HCT116 (cell line): ENCODE measurements around the gene ATXN1. TPM values are rescaled to one million over a fixed set of nuclear protein-coding genes. Genes with fewer than 3 reads are reported as not detected.
A peak's percentile ranks its signal among the peaks of the same experiment; 100 is the strongest.

Source experiments
- ATAC-seq: fragments of 200-7000 bp; cut with Tn5 transposase; 2 replicates; pipeline ENCODE4 v1.9.1; 2020; ENCODE audit warnings: mild to moderate bottlenecking, moderate library complexity
- BruUV-seq: library from RNA; stranded (reverse); fragments of 400-500 nt; replicated peaks from 2 replicates; lab custom pipeline; 2021; lab: Mats Ljungman, UMichigan
- CTCF ChIA-PET: fragments of 300-600 bp; sonication (Branson Sonifier 250); formaldehyde crosslinking; loops from one replicate; lab custom pipeline; 2021; ENCODE audit warnings: antibody characterized with exemption; lab: Charles Lee
- POLR2A ChIA-PET: fragments of 300-600, 350-600 bp; sonication (Branson Sonifier 250); formaldehyde crosslinking; loops from one replicate; lab custom pipeline; 2021; ENCODE audit warnings: antibody characterized with exemption; lab: Charles Lee
- RAD21 ChIA-PET, 2 experiments: fragments of 300-600 bp; sonication (Branson Sonifier 250); formaldehyde crosslinking; loops; one replicate each; lab custom pipeline; 2023; ENCODE audit warnings: low total read pairs in 2 of 2; ENCODE audit not compliant: uncharacterized antibody in 2 of 2, unreplicated experiment in 2 of 2, low non-redundant PET in 1 of 2; lab: Charles Lee
- DNase-seq: peaks from one replicate; pipeline ENCODE4 v3.0.0-alpha.2; 2010; ENCODE audit warnings: low read depth, low spot score
- H2AFZ ChIP-seq: fragments of 200-600 bp; shearing (Covaris generic), sonication (generic); 2 replicates; pipeline ENCODE4 v1.6.1; 2017; ENCODE audit warnings: low read depth, mixed run types, mixed read lengths, antibody characterized with exemption, low read length; ENCODE audit not compliant: poor library complexity, severe bottlenecking
- H3K27ac ChIP-seq: 2 replicates; pipeline ENCODE4 v1.5.1; 2012; ENCODE audit warnings: low read depth, low read length
- H3K27me3 ChIP-seq: fragments of 200-600 bp; sonication (generic); 2 replicates; pipeline ENCODE4 v1.6.1; 2016; ENCODE audit warnings: mixed run types, low read length, mixed read lengths; ENCODE audit not compliant: insufficient read depth
- H3K36me3 ChIP-seq, 2 experiments: fragments of 200-500 bp in 1 of 2; fragments of 200-600 bp in 1 of 2; sonication (Bioruptor generic) in 1 of 2; sonication (generic) in 1 of 2; 2 replicates each; pipeline versions ENCODE4 v1.5.1 to v1.6.1; 2014 to 2016; ENCODE audit warnings: low read length in 2 of 2, inconsistent platforms in 1 of 2, mixed read lengths in 1 of 2, mixed run types in 1 of 2; ENCODE audit not compliant: insufficient read depth in 2 of 2, control insufficient read depth in 1 of 2
- H3K4me1 ChIP-seq, 2 experiments: fragments of 200-600 bp in 1 of 2; sonication (generic) in 1 of 2; 2 replicates each; pipeline versions ENCODE4 v1.5.1 to v1.6.1; 2012 to 2017; ENCODE audit warnings: low read length in 2 of 2, inconsistent platforms in 1 of 2, mild to moderate bottlenecking in 1 of 2, mixed read lengths in 1 of 2, mixed run types in 1 of 2, moderate library complexity in 1 of 2; ENCODE audit not compliant: insufficient read depth in 2 of 2, control insufficient read depth in 1 of 2
- H3K4me2 ChIP-seq: fragments of 200-600 bp; sonication (generic); 2 replicates; pipeline ENCODE4 v1.6.1; 2017; ENCODE audit warnings: mixed run types, low read length, mixed read lengths
- H3K4me3 ChIP-seq, 2 experiments: fragments of 200-600 bp in 1 of 2; sonication (generic) in 1 of 2; replicated peaks in 1 of 2; 2 replicates each; pipeline ENCODE4 v1.5.1; 2011 to 2016; ENCODE audit warnings: low read length in 2 of 2, control low read depth in 1 of 2, low read depth in 1 of 2, mild to moderate bottlenecking in 1 of 2, mixed read lengths in 1 of 2, mixed run types in 1 of 2
- H3K79me2 ChIP-seq: fragments of 200-600 bp; sonication (generic); 2 replicates; pipeline ENCODE4 v1.6.1; 2017; ENCODE audit warnings: mild to moderate bottlenecking, mixed run types, low read length, moderate library complexity, mixed read lengths; ENCODE audit not compliant: insufficient read depth
- H3K9ac ChIP-seq: fragments of 200-600 bp; sonication (generic); 2 replicates; pipeline ENCODE4 v1.6.1; 2016; ENCODE audit warnings: low read length, mixed read lengths
- H3K9me2 ChIP-seq: fragments of 200-600 bp; sonication (generic), shearing (Covaris generic); 2 replicates; pipeline ENCODE4 v1.6.1; 2017; ENCODE audit warnings: mixed run types, mild to moderate bottlenecking, moderate library complexity; ENCODE audit not compliant: insufficient read depth
- H3K9me3 ChIP-seq, 2 experiments: fragments of 200-500 bp in 1 of 2; fragments of 200-600 bp in 1 of 2; sonication (Bioruptor generic) in 1 of 2; sonication (generic) in 1 of 2; 2 replicates each; pipeline ENCODE4 v1.6.1; 2014 to 2017; ENCODE audit warnings: low read length in 2 of 2, mixed read lengths in 2 of 2, inconsistent platforms in 1 of 2, low read depth in 1 of 2, mild to moderate bottlenecking in 1 of 2, mixed run types in 1 of 2, moderate library complexity in 1 of 2; ENCODE audit not compliant: control insufficient read depth in 1 of 2, insufficient read depth in 1 of 2
- H4K20me1 ChIP-seq: fragments of 200-600 bp; sonication (generic), shearing (Covaris generic); 2 replicates; pipeline ENCODE4 v1.6.1; 2017; ENCODE audit warnings: mixed run types, mild to moderate bottlenecking, moderate library complexity; ENCODE audit not compliant: insufficient read depth
- EGR1 ChIP-seq: IDR thresholded peaks from 2 replicates; pipeline ENCODE4 v1.6.1; 2012; ENCODE audit warnings: low read depth
- ELF1 ChIP-seq: IDR thresholded peaks from 2 replicates; pipeline ENCODE4 v1.6.1; 2012; ENCODE audit warnings: low read depth, borderline replicate concordance
- EZH2phosphoT487 ChIP-seq: fragments of 200-600 bp; IDR thresholded peaks from 2 replicates; pipeline ENCODE4 v1.6.1; 2018; ENCODE audit warnings: antibody characterized with exemption, borderline replicate concordance
- FOSL1 ChIP-seq: IDR thresholded peaks from 2 replicates; pipeline ENCODE4 v1.6.1; 2012; ENCODE audit warnings: low read depth
- MAX ChIP-seq: IDR thresholded peaks from 2 replicates; pipeline ENCODE4 v1.6.1; 2012
- POLR2AphosphoS5 ChIP-seq: IDR thresholded peaks from 2 replicates; pipeline ENCODE4 v1.6.1; 2011; ENCODE audit warnings: mild to moderate bottlenecking, low read depth, low read length, moderate library complexity
- REST ChIP-seq: IDR thresholded peaks from 2 replicates; pipeline ENCODE4 v1.6.1; 2012; ENCODE audit warnings: low read depth
- SP1 ChIP-seq: IDR thresholded peaks from 2 replicates; pipeline ENCODE4 v1.6.1; 2012; ENCODE audit warnings: low read depth
- YY1 ChIP-seq: IDR thresholded peaks from 2 replicates; pipeline ENCODE4 v1.6.1; 2011; ENCODE audit warnings: low read length, low read depth, moderate library complexity, mild to moderate bottlenecking; ENCODE audit not compliant: insufficient replicate concordance; ENCODE audit errors: extremely low read depth
- intact Hi-C: fragments of 100-400 bp; cut with micrococcal nuclease; formaldehyde crosslinking; loops from 2 replicates; pipeline ENCODE4 v1.10.0; 2022
- total RNA-seq: library from RNA; stranded (reverse); gene quantifications from one replicate; pipeline ENCODE4 v1.2.1, GENCODE V29; 2021; ENCODE audit not compliant: unreplicated experiment

ATXN1 gene
- total RNA-seq, 1 experiment from 2014 or later: 21.0 TPM

- Histone ChIP-seq H3K27me3 (no peaks in the 10 kb centered on the region), H3K4me1 (peaks cover 37 to 59% of the 10 kb centered on the region in 2 experiments), H3K27ac (no peak overlapping the region), H3K4me2 (peak overlapping the region; percentile 41), H3K36me3 (no peaks in the 10 kb centered on the region), H3K79me2 (no peaks in the 10 kb centered on the region), H2AFZ (no peak overlapping the region), H3K9me3 (no peaks in the 10 kb centered on the region), H3K9ac (no peak overlapping the region), H3K9me2 (no peaks in the 10 kb centered on the region), H4K20me1 (no peaks in the 10 kb centered on the region), H3K4me3 (no peak overlapping the region)
- intact Hi-C loops: no loop called here
- RAD21 ChIA-PET: no interaction called here
- POLR2A ChIA-PET: no interaction called here
- TF ChIP-seq YY1 (no peak), POLR2AphosphoS5 (no peak), REST (no peak), SP1 (no peak), EZH2phosphoT487 (no peak), FOSL1 (no peak), EGR1 (no peak), ELF1 (no peak), MAX (no peak)
- ATAC-seq (no peak), DNase-seq (no peak)
- CTCF ChIA-PET: interaction anchor here (1.2 to 1.7 kb wide), 2 partner anchors 14 to 768 kb away, joined by 4 read pairs; no protein-coding TSS in a partner anchor
- no TSS peak for BruUV-seq
These were observed 442.7 kb downstream of the ATXN1 start for GRCh38 chr6:16318538-16318937.
